Activated CD8-positive, alpha-beta memory T cell treated with anti-CD3 and anti-CD28 coated beads, Interleukin-2, amount 50 U/mL, for 1 hour (primary cell): ENCODE measurements around the gene CCDC106.

Experiments
- DNase-seq: peaks from one replicate; pipeline ENCODE4 v3.0.0-alpha.2; 2020; ENCODE audit errors: extremely low read depth

Gene CCDC106

DNA sequence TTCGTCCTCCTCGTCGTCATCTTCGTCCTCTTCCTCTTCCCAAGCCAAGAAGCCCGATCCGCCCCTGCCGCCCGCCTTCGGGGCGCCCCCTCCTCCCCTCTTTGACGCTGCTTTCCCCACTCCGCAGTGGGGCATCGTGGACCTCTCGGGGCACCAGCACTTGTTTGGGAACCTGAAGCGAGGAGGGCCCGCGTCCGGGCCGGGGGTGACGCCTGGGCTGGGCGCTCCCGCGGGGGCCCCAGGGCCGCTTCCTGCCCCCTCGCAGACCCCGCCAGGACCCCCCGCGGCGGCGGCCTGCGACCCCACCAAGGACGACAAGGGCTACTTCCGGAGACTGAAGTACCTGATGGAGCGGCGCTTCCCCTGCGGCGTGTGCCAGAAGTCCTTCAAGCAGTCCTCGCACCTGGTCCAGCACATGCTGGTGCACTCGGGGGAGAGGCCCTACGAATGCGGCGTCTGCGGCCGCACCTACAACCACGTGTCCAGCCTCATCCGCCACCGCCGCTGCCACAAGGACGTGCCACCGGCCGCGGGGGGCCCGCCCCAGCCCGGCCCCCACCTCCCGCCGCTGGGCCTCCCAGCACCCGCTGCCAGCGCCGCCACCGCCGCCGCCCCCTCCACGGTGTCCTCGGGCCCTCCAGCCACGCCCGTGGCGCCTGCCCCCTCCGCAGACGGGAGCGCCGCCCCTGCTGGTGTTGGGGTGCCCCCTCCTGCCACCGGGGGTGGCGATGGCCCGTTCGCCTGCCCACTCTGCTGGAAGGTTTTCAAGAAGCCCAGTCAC, 33.9 kb upstream of the CCDC106 start:
- DNase-seq: no peak

GRCh38 chr19:55614711-55615542, 33.1 kb upstream of the CCDC106 start:
- no peak for DNase-seq

DNA sequence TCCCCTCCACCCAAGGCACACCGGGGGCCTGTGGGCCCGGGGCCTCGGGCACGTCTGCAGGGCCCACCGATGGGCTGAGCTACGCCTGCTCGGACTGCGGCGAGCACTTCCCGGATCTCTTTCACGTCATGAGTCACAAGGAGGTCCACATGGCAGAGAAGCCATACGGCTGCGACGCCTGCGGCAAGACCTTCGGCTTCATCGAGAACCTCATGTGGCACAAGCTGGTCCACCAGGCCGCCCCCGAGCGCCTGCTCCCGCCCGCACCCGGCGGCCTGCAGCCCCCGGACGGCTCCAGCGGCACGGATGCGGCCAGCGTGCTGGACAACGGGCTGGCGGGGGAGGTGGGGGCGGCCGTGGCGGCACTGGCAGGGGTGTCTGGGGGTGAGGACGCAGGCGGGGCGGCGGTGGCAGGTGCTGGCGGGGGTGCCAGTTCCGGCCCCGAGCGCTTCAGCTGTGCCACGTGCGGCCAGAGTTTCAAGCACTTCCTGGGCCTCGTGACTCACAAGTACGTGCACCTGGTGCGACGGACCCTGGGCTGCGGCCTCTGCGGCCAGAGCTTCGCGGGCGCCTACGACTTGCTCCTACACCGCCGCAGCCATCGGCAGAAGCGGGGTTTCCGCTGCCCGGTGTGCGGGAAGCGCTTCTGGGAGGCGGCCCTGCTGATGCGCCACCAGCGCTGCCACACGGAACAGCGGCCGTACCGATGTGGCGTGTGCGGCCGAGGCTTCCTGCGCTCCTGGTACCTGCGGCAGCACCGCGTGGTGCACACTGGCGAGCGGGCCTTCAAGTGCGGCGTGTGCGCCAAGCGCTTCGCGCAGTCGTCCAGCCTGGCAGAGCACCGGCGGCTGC, 32.2 kb upstream of the CCDC106 start:
- no peak for DNase-seq

DNA sequence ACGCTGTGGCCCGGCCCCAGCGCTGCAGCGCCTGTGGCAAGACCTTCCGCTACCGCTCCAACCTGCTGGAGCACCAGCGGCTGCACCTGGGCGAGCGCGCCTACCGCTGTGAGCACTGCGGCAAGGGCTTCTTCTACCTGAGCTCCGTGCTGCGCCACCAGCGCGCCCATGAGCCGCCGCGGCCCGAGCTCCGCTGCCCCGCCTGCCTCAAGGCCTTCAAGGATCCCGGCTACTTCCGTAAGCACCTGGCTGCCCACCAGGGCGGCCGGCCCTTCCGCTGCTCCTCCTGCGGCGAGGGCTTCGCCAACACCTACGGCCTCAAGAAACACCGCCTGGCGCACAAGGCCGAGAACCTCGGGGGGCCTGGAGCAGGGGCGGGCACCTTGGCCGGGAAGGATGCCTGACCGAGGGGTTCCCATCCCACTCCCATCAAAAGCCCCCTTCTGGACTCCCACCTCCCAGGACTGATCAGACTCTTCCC, 31.6 kb upstream of the CCDC106 start:
- no peak for DNase-seq

- no peak for DNase-seq
These were observed 30.6 kb upstream of the CCDC106 start for GRCh38 chr19:55617426-55617825.

DNA sequence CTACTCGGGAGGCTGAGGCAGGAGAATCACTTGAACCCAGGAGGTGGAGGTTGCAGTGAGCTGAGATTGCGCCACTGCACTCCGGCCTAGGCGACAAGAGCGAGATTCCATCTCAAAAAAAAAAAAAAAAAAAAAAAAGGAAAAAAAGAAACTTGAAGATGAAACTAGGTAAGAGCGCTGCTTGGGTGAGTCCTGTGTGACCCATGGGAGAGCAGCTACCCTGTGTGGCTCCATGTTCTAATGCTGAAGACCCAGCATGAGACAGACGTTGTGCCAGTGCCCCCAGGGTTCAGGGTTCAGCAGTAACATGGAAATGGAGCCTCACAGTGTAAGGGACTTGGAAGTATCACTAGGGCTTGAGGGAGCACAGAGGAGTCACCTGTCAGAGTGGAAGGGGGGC, 29.6 kb upstream of the CCDC106 start:
- no peak for DNase-seq

GRCh38 chr19:55619286-55619685, 28.7 kb upstream of the CCDC106 start:
- DNase-seq: no peak

- no peak for DNase-seq
These were observed 27.4 kb upstream of the CCDC106 start for GRCh38 chr19:55620410-55621204.

DNA sequence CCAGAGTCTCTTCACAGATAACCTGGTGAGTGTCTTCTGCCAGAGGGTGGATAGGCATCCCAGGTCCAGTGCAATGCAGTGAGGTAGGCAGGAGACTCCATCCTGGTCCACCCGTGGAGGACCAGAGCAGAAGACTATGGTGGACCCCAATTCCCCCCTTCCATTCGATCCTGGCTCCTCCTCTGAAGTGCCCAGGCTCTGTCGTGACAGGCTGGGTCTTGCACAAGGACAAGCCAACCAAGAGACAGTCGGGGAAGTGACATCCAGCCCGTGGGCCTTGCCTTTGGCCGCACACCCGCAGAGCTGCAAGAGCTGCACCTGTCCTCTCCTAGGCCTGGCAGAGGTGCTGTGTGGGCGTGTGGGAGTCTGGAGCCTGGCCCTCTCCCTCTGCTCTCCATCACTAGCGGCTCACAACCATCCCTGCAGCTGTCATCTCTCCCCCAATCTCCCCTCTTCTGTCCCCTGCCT, 26.8 kb upstream of the CCDC106 start:
- DNase-seq: no peak

DNA sequence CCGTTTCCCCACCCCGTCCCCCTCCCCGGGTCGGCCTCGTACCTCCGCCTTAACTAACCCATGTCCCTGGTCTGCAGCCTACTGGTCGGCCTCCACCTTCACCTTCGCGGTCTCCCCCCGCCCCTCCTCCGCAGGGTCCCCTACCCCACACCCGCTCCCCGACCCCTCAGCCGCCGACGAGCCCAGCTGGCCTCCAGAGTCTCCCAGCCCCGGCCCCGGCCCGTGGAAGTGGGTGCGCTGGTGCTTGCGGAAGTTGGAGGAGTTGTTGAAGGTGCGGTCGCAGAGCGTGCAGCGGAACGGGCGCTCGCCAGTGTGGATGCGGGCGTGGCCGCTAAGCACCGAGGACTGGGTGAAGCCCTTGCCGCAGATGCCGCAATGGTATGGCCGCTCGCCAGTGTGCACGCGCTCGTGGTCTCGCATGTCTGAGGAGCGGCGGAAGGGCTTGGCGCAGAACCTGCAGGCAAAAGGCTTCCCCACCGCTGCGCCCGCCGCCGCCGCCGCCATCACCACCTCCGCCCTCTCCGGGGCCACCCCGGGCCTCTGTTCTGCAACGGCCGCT, 26.3 kb upstream of the CCDC106 start:
- DNase-seq: no peak

DNA sequence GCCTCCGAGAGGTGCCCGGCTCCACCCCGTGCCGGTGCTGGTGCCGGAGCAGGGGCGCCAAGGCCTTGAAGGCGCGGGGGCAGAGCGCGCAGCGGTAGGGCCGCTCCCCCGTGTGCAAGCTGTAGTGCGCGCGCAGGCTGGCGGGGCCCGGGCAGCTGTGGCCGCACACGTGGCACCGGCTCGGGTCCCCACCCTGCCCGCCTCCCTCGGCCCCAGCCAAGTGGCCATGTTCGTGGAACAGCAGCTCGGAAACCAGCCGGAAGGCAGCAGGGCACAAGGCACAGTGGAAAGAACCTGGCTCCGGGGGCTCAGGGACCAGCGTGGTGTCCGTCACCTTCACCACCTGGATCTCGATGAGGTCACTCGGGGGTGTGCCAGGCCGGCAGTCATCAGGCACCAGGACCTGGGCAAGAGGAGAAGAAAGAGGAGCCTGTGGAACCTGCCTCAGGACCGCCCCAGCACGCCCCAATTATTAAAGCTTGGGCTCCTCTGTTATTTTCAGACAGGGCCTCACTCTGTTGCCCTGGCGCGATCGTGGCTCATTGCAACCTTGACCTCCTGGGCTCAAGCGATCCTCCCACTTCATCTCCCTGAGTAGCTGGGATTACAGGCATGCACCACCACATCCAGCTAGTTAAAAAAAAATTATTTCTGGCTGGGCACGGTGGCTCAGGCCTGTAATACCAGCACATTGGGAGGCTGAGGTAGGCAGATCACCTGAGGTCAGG, 25.6 kb upstream of the CCDC106 start:
- no peak for DNase-seq

DNA sequence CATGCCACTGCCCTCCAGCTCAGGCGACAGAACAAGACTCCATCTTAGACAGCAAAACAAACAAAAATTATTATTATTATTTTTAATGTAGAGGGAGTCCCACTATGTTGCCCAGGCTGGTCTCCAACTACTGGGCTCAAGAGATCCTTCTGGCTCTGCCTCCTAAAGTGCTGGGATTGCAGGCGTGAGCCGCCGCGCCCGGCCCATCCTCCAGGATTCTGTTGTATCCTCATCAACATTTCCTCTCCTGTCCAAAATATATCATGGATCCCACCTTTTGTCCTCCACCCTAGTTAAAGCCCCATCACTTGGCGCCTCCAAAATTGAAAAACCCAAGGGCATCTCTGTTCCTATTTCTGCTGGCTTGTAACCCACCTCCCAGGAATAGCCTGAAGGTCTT, 24.9 kb upstream of the CCDC106 start:
- DNase-seq: no peak

DNA sequence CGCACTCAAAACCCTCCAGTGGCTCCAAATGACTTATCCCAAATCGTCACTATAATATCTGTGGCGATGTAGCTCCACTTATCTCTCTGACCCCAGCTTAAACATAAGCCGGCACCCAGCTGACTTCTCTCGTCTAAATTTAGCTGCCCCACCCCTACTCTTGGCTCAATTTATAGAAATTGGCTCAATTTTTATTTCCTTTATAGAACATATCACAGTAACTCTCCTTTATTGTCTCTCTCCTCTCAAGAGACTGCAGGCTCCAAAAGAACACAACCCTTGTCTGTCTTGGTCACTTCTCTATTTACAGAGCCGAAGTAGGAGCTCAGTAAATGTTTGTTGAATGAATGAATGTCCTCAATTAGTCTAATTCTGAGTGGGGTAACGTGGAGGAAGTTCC, 24.5 kb upstream of the CCDC106 start:
- DNase-seq: no peak

DNA sequence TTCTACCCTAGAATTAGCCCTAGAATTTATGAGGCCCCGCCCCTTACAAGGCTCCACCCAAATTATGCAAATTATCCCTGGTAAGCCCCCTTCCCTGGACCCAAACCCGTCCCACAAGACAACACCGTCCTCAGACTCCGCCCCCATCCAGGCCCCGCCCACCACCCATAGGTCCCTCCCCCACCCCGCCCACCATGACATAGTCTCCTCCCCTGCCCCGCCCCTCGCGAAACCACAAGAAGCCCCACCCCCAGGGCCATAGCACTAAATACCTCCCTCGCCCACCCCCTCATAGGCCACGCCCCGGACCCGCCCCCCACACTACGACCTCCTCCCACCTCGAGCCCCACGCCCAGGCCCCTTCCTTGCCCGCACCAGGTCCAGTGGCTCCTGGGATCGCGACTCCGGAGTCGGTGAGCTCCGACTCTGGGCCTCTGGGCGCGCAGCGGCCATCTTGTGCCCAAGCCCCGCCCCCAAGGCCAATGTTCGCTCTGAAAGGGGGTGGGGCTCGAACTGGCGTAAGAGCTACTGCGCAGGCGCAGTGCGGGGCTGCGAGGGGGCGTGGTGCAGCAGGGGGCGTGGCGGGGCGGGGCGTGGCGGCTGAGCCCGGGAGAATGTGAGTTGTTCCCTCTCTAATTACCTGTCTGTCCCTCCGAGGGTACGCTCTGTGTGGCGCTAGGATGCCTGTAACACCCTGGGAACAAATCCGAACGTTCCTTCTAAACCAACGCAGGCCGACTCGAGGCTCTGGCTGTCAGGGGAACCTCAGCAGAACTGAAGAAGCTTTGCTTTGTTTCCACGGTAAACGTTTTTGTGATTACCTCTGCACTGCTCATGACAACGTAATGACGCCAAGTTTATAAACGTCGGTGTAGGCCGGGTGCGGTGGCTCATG, 23.7 kb upstream of the CCDC106 start, which contains the start of gene ZNF784:
ZNF784 (minus strand) TSS at position 458 of the 895 bp plus-strand sequence; CDS start at position 453, 5 bp downstream.
- DNase-seq: peak; percentile 91

DNA sequence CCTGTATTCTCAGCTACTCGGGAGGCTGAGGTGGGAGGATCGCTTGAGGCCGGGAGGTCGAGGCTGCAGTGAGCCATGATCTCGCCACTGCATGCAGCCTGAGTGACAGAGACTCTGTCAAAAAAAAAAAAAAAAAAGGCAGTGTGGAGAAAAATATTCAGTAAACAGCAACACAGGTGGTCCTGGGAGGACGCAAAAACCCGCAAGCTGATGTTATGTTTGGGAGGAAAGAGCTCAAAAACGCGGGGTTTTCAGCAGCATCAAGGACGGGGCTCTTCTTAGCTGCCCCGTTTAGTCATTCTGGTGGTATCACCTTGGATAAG, 23.0 kb upstream of the CCDC106 start:
- no peak for DNase-seq

- DNase-seq: no peak
These were observed 21.7 kb upstream of the CCDC106 start for GRCh38 chr19:55626350-55626749.

DNA sequence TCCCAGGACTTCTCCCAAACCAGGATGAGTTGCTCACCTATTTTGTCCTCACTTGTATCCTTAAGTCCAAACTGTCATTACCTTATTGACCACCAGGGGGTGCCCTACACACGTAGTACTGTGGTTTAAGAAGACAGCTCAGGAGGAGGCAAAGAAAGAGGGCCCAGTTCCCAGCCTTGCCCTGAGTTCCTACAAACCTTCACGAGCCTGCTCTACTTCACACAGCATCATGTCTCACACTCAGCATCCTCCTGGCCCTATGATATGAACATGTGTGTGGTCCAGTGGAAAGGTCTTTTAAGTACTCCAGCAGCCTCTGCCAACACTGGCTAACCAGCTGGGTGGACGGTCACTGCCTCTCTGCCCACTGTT, 15.6 kb upstream of the CCDC106 start:
- DNase-seq: peak; percentile 82

- no peak for DNase-seq
These were observed 14.2 kb upstream of the CCDC106 start for GRCh38 chr19:55633861-55634260.

- DNase-seq: no peak
These were observed 12.7 kb upstream of the CCDC106 start for GRCh38 chr19:55635334-55635717.
